Measurements from ENCODE around the gene PCDH8. TPM values are rescaled to one million over a fixed set of nuclear protein-coding genes. Genes with fewer than 3 reads are reported as not detected.

Gene PCDH8
- total RNA-seq, 1 experiment from 2014 or later, result not detected

- RAD21 ChIA-PET (ENCODE audit: low non-redundant PET in 1 of 2, low total read pairs in 2 of 2, uncharacterized antibody in 2 of 2, unreplicated experiment in 2 of 2), result no interaction called here
- no peaks in the 10 kb centered on the region for H3K4me1 ChIP-seq (ENCODE audit: control insufficient read depth in 1 of 2, insufficient read depth in 2 of 2, low read length in 2 of 2)
- H3K27ac ChIP-seq (ENCODE audit: low read depth, low read length), result no peak overlapping the region
- H3K27me3 ChIP-seq (ENCODE audit: insufficient read depth, low read length), result peaks cover 18% of the 10 kb centered on the region; the same call in 1 of the 2 replicates
- POLR2A ChIA-PET, result no interaction called here
- CTCF ChIA-PET, result no interaction called here
- DNase-seq (ENCODE audit: low read depth, low spot score) (no peak), ATAC-seq (no peak)
- no peaks in the 10 kb centered on the region for H3K36me3 ChIP-seq (ENCODE audit: control insufficient read depth in 1 of 2, insufficient read depth in 2 of 2, low read length in 2 of 2)
- no peak overlapping the region for H3K9ac ChIP-seq (ENCODE audit: low read length)
- H3K4me2 ChIP-seq (ENCODE audit: low read length), result no peak overlapping the region
- no peaks in the 10 kb centered on the region for H3K9me3 ChIP-seq (ENCODE audit: control insufficient read depth in 1 of 2, insufficient read depth in 1 of 2, low read depth in 1 of 2, low read length in 2 of 2)
- H4K20me1 ChIP-seq (ENCODE audit: insufficient read depth), result no peaks in the 10 kb centered on the region
- no peaks in the 10 kb centered on the region for H3K9me2 ChIP-seq (ENCODE audit: insufficient read depth)
- TF ChIP-seq SRF (IDR thresholded peaks at IDR 0.05; ENCODE audit: low read depth) (no peak), EGR1 (IDR thresholded peaks at IDR 0.05; ENCODE audit: low read depth) (no peak)
- intact Hi-C loops (cut with micrococcal nuclease), result no loop called here
- no peaks in the 10 kb centered on the region for H3K79me2 ChIP-seq (ENCODE audit: insufficient read depth, low read length)
- H2AFZ ChIP-seq (ENCODE audit: low read depth, low read length, poor library complexity, severe bottlenecking), result no peak overlapping the region
- no TSS peak for BruUV-seq (replicated peaks)
- H3K4me3 ChIP-seq (replicated peaks in 1 of 2; ENCODE audit: low read depth in 1 of 2, low read length in 2 of 2), result no peak overlapping the region
Measured at GRCh38 chr13:52891706-52892105, 43.3 kb upstream of the PCDH8 start.

GRCh38 chr13:52887165-52887564 lies 38.7 kb upstream of the PCDH8 start:
- no peaks in the 10 kb centered on the region for H3K79me2 ChIP-seq (ENCODE audit: insufficient read depth, low read length)
- H3K4me1 ChIP-seq (ENCODE audit: control insufficient read depth in 1 of 2, insufficient read depth in 2 of 2, low read length in 2 of 2), result no peaks in the 10 kb centered on the region
- intact Hi-C loops (cut with micrococcal nuclease), result no loop called here
- H3K4me2 ChIP-seq (ENCODE audit: low read length), result no peak overlapping the region
- H3K9me2 ChIP-seq (ENCODE audit: insufficient read depth), result no peaks in the 10 kb centered on the region
- ChIA-PET CTCF (no interaction called here), RAD21 (ENCODE audit: low non-redundant PET in 1 of 2, low total read pairs in 2 of 2, uncharacterized antibody in 2 of 2, unreplicated experiment in 2 of 2) (no interaction called here), POLR2A (no interaction called here)
- H3K9me3 ChIP-seq (ENCODE audit: control insufficient read depth in 1 of 2, insufficient read depth in 1 of 2, low read depth in 1 of 2, low read length in 2 of 2), result no peaks in the 10 kb centered on the region
- no TSS peak for BruUV-seq (replicated peaks)
- TF ChIP-seq EZH2phosphoT487 (IDR thresholded peaks at IDR 0.05; ENCODE audit: borderline replicate concordance) (no peak), POLR2A (IDR thresholded peaks at IDR 0.05; ENCODE audit: borderline replicate concordance, extremely low read depth, insufficient read depth, insufficient read length) (no peak), ZFX (IDR thresholded peaks at IDR 0.05) (no peak), CTCF (IDR thresholded peaks at IDR 0.05 in 2 of 3, conservative IDR thresholded peaks at IDR 0.05 in 1 of 3; ENCODE audit: borderline replicate concordance in 1 of 3, insufficient read depth in 1 of 3, low read depth in 2 of 3, low read length in 2 of 3) (no peak), ATF3 (IDR thresholded peaks at IDR 0.05) (no peak), TCF7L2 (IDR thresholded peaks at IDR 0.05; ENCODE audit: borderline replicate concordance, extremely low read depth, insufficient read depth, insufficient read length) (no peak)
- DNase-seq (ENCODE audit: low read depth, low spot score) (no peak), ATAC-seq (no peak)
- no peaks in the 10 kb centered on the region for H3K36me3 ChIP-seq (ENCODE audit: control insufficient read depth in 1 of 2, insufficient read depth in 2 of 2, low read length in 2 of 2)
- H2AFZ ChIP-seq (ENCODE audit: low read depth, low read length, poor library complexity, severe bottlenecking), result no peak overlapping the region
- no peaks in the 10 kb centered on the region for H3K27me3 ChIP-seq (ENCODE audit: insufficient read depth, low read length)
- no peak overlapping the region for H3K4me3 ChIP-seq (replicated peaks in 1 of 2; ENCODE audit: low read depth in 1 of 2, low read length in 2 of 2)
- no peaks in the 10 kb centered on the region for H4K20me1 ChIP-seq (ENCODE audit: insufficient read depth)
- no peak overlapping the region for H3K27ac ChIP-seq (ENCODE audit: low read depth, low read length)
- no peak overlapping the region for H3K9ac ChIP-seq (ENCODE audit: low read length)

Measured in HCT116 (cell line).